ENCODE results near the gene ZNF487. TPM values are rescaled to one million over a fixed set of nuclear protein-coding genes. Genes with fewer than 3 reads are reported as not detected.

ZNF487 gene
- total and polyA plus RNA-seq, 2 of the 4 experiments (the other 2 are of a cell fraction), result 1.7 to 2.7 TPM

DNA sequence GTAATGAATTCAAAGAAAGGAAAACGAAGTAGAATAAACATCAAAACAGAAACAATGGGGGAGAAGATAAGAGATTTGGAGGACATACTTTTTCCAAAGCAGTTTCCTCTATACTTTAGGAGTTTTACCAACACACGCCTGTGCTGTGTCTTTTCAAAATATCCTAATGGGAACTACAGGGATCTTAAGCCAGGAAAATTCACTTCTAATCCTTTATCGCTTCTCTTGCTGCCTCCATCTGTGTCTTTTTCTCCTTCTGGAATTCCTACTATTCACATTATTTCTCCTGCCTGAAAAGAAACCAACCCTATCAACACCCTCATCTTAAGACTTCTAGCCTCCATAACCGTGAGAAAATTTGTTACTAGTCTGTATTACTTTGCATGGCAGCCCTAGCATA is 34.7 kb upstream of the ZNF487 start:
- no peak overlapping the region for H3K4ac ChIP-seq (ENCODE audit: low read depth, low read length)
- H3K9ac ChIP-seq (ENCODE audit: low read depth, low read length), result no peak overlapping the region
- no peak overlapping the region for H4K5ac ChIP-seq (ENCODE audit: low read depth, low read length)
- H2AK5ac ChIP-seq (ENCODE audit: low read depth, low read length), result no peak overlapping the region
- no TSS peak for BruUV-seq (replicated peaks)
- H3K36me3 ChIP-seq (ENCODE audit: control insufficient read depth, insufficient read depth, low read length), result peaks cover 2% of the 10 kb centered on the region; the same call in 1 of the 2 replicates
- H3K4me2 ChIP-seq (ENCODE audit: low read depth, low read length), result no peak overlapping the region
- H3K4me3 ChIP-seq (ENCODE audit: insufficient read depth, low read depth, low read length), result no peak overlapping the region
- peaks cover 92% of the 10 kb centered on the region for H4K20me1 ChIP-seq (ENCODE audit: insufficient read depth, low read length)
- no peak overlapping the region for H3K27ac ChIP-seq (ENCODE audit: insufficient read depth, low read length)
- peaks cover 10% of the 10 kb centered on the region for H3K9me1 ChIP-seq (ENCODE audit: insufficient read depth, low read length)
- no peak overlapping the region for H3K56ac ChIP-seq (ENCODE audit: extremely low read depth, insufficient read depth, low read length)
- H3K4me1 ChIP-seq (ENCODE audit: control insufficient read depth, insufficient read depth, low read length), result peaks cover 15% of the 10 kb centered on the region
- ATAC-seq (ENCODE audit: low read depth) (no peak), DNase-seq (no peak)
- POLR2A ChIA-PET (ENCODE audit: unreplicated experiment), result no interaction called here
- H2BK120ac ChIP-seq (ENCODE audit: low read depth, low read length), result no peak overlapping the region
- peaks cover 4 to 15% of the 10 kb centered on the region in 2 experiments; a peak in 2 of 4 replicates for H3K79me1 ChIP-seq (ENCODE audit: low read depth in 1 of 2, low read length in 2 of 2)
- dilution Hi-C loops (cut with HindIII; ENCODE audit: low sequenced_read_pairs, unreplicated experiment), result no loop called here
- TF ChIP-seq, protein P1, sequence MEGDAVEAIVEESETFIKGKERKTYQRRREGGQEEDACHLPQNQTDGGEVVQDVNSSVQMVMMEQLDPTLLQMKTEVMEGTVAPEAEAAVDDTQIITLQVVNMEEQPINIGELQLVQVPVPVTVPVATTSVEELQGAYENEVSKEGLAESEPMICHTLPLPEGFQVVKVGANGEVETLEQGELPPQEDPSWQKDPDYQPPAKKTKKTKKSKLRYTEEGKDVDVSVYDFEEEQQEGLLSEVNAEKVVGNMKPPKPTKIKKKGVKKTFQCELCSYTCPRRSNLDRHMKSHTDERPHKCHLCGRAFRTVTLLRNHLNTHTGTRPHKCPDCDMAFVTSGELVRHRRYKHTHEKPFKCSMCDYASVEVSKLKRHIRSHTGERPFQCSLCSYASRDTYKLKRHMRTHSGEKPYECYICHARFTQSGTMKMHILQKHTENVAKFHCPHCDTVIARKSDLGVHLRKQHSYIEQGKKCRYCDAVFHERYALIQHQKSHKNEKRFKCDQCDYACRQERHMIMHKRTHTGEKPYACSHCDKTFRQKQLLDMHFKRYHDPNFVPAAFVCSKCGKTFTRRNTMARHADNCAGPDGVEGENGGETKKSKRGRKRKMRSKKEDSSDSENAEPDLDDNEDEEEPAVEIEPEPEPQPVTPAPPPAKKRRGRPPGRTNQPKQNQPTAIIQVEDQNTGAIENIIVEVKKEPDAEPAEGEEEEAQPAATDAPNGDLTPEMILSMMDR (conservative IDR thresholded peaks at IDR 0.05; ENCODE audit: low read depth, low read length), result no peak
- TF ChIP-seq BHLHE40 (IDR thresholded peaks at IDR 0.05; ENCODE audit: low read depth, low read length), result no peak
- no peak for TF ChIP-seq MAZ (IDR thresholded peaks at IDR 0.05; ENCODE audit: borderline replicate concordance, low read depth, low read length)
- TF ChIP-seq FOS (IDR thresholded peaks at IDR 0.05; ENCODE audit: low read depth, low read length), result no peak
- no peak for TF ChIP-seq SMC3 (IDR thresholded peaks at IDR 0.05; ENCODE audit: low read depth, low read length)
- TF ChIP-seq CHD1 (IDR thresholded peaks at IDR 0.05; ENCODE audit: low read depth, low read length), result no peak
- TF ChIP-seq CEBPB (IDR thresholded peaks at IDR 0.05; ENCODE audit: low read depth, low read length), result no peak
- TF ChIP-seq MXI1 (IDR thresholded peaks at IDR 0.05; ENCODE audit: borderline replicate concordance, low read depth, low read length), result no peak
- TF ChIP-seq RAD21 (IDR thresholded peaks at IDR 0.05; ENCODE audit: low read length), result no peak
- TF ChIP-seq RFX5 (IDR thresholded peaks at IDR 0.05; ENCODE audit: low read depth, low read length), result no peak
- no peak overlapping the region for H2AK9ac ChIP-seq (replicated peaks; ENCODE audit: low read depth, low read length, poor library complexity)
- no peaks in the 10 kb centered on the region for H3K9me3 ChIP-seq (ENCODE audit: control insufficient read depth, insufficient read depth, low read length)
- no peak overlapping the region for H2AFZ ChIP-seq (replicated peaks; ENCODE audit: low read length, poor library complexity)
- H3K23ac ChIP-seq (ENCODE audit: low read depth, low read length), result no peak overlapping the region
- H4K91ac ChIP-seq (ENCODE audit: insufficient read depth, low read depth, low read length), result no peak overlapping the region
- H3K14ac ChIP-seq (replicated peaks; ENCODE audit: low read depth, low read length), result no peak overlapping the region
- intact Hi-C loops (cut with micrococcal nuclease), result no loop called here
- no peaks in the 10 kb centered on the region for H3K27me3 ChIP-seq (ENCODE audit: control insufficient read depth, insufficient read depth, low read length)
- no peak overlapping the region for H2BK15ac ChIP-seq (ENCODE audit: low read depth, low read length)
- H2BK20ac ChIP-seq (ENCODE audit: low read depth, low read length), result no peak overlapping the region
- no peak overlapping the region for H2BK5ac ChIP-seq (ENCODE audit: low read depth, low read length, poor library complexity, severe bottlenecking)
- CTCF ChIA-PET, result no interaction called here
- H3K18ac ChIP-seq (ENCODE audit: low read depth, low read length), result no peak overlapping the region
- in situ Hi-C loops (cut with MboI; ENCODE audit: low sequenced_read_pairs), result loop anchor here (5.0 to 25.0 kb wide), 2 partner anchors 50 to 1585 kb away; partner anchors contain the start of gene DEPP1
- no peak overlapping the region for H4K8ac ChIP-seq (ENCODE audit: low read depth in 2 of 2, low read length in 2 of 2)
- WGBS, 2 experiments (ENCODE audit: extremely low coverage in 2 of 2, insufficient read length in 1 of 2), result 69% methylated on average over 2 of the region's 4 CpGs; no CpG with 5 or more reads in 1 of the 2 experiments

Data from IMR-90 (cell line).